Brain microvascular endothelial cell (primary cell): ENCODE data around the gene YWHAG.
"Not testable (repeated sequence)": the region's sequence is repeated elsewhere in the genome, so short reads cannot be mapped to it uniquely, and the experiment has no call there.

ENCODE experiments used
- DNase-seq: peaks from one replicate; pipeline ENCODE4 v3.0.0-alpha.2; 2020
- H3K27ac ChIP-seq: fragments of 250-450 bp; sonication (Bioruptor Pico); 2 replicates; pipeline ENCODE4 v1.5.1; 2020; ENCODE audit warnings: mild to moderate bottlenecking, moderate library complexity
- H3K27me3 ChIP-seq: fragments of 250-450 bp; sonication (Bioruptor Pico); replicated peaks from 2 replicates; pipeline ENCODE4 v1.5.1; 2020; ENCODE audit warnings: mild to moderate bottlenecking
- H3K36me3 ChIP-seq: fragments of 250-450 bp; sonication (Bioruptor Pico); replicated peaks from 2 replicates; pipeline ENCODE4 v1.5.1; 2020; ENCODE audit warnings: mild to moderate bottlenecking
- H3K4me3 ChIP-seq: 2 replicates; pipeline ENCODE4 v1.5.1; 2011; ENCODE audit warnings: low read depth, mild to moderate bottlenecking, control low read depth, low read length, moderate library complexity
- CTCF ChIP-seq: IDR thresholded peaks from 2 replicates; pipeline ENCODE4 v1.5.1; 2011; ENCODE audit warnings: low read depth, mild to moderate bottlenecking, moderate library complexity, low read length, control low read depth, inconsistent platforms; ENCODE audit errors: missing control alignments
- in situ Hi-C: cut with HindIII; loops from 2 replicates; pipeline ENCODE4 v1.10.0; 2017; ENCODE audit warnings: low sequenced_read_pairs, low pct_ligation_motif_present

YWHAG gene

GRCh38 chr7:76292213-76292573 is 66.6 kb downstream of the YWHAG start:
- no peak for TF ChIP-seq CTCF
- H3K4me3 ChIP-seq: peak overlapping the region; percentile 9
- H3K36me3 ChIP-seq: no peaks in the 10 kb centered on the region
- in situ Hi-C loops: no loop called here
- H3K27me3 ChIP-seq: no peaks in the 10 kb centered on the region
- H3K27ac ChIP-seq: peak overlapping the region; percentile 65
- no peak for DNase-seq

- H3K27me3 ChIP-seq: no peaks in the 10 kb centered on the region
- H3K4me3 ChIP-seq: peak overlapping the region; percentile 9
- H3K36me3 ChIP-seq: no peaks in the 10 kb centered on the region
- H3K27ac ChIP-seq: peak overlapping the region; percentile 65
- peak; percentile 98 for TF ChIP-seq CTCF
- in situ Hi-C loops: no loop called here
- peak; percentile 97 for DNase-seq
These were observed 67.2 kb downstream of the YWHAG start for GRCh38 chr7:76291351-76292212.

GRCh38 chr7:76290847-76291350 is 67.9 kb downstream of the YWHAG start:
- H3K4me3 ChIP-seq, H3K36me3 ChIP-seq, DNase-seq, H3K27me3 ChIP-seq, in situ Hi-C loops: not testable (repeated sequence)
- peak overlapping the region; percentile 65 for H3K27ac ChIP-seq

- no peak for TF ChIP-seq CTCF
- Histone ChIP-seq H3K4me3 (no peak overlapping the region), H3K27me3 (peaks cover 17% of the 10 kb centered on the region), H3K27ac (no peak overlapping the region), H3K36me3 (no peaks in the 10 kb centered on the region)
- DNase-seq: no peak
- in situ Hi-C loops: no loop called here
These were observed 71.9 kb downstream of the YWHAG start for GRCh38 chr7:76286842-76287403.

GRCh38 chr7:76285604-76286374 is 73.0 kb downstream of the YWHAG start:
- in situ Hi-C loops: no loop called here
- Histone ChIP-seq H3K4me3 (no peak overlapping the region), H3K27ac (no peak overlapping the region), H3K27me3 (peaks cover 23% of the 10 kb centered on the region), H3K36me3 (no peaks in the 10 kb centered on the region)
- TF ChIP-seq CTCF: no peak
- DNase-seq: no peak
